ENCODE data around the gene APBA2.

APBA2 gene

DNA sequence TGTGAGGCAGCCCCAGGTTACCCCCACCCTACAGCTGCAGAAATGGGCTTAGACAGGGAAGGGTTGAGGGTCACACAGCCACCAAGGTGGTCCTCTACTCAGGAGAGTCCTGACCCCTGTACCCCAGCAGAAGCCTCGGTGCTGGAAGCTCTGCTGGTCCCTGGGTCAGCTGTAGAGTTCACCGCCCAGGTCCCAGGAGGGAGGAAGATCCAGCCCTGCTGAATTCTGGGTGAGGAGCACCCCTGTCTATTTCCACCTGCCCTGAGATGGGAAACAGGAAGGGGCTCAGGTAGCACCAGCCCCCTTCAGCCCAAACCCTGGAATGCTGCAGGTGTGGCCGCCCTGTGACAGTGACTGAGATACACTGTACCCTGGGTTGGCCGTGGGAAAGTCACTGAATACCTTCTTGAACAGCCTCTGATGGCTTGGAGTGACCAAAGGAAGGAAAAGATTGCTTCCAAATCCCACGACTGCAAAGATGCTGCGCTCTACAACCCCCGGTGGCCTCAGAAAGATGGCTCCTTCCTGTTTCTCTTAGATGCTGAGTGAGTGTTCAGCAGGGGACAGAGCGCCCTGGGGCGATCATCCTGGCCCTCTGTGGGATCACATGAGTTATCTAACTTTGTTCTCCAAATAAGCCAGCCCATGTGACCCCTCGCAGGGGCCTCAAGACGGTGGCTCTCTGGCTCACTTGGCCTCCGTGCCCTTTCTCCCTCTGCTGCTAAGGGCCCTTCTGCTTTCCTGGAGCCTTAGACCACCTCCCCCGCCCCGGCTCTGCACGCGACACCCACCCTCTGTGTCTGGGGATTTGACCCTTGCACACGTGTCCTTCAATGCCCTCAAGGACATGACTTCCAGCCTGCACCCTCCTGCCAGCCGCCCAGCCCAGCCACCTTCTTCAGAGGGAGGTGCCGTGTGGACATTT lies 242.0 kb downstream of the APBA2 start:
- no peak for DNase-seq

GRCh38 chr15:29128671-29129070 lies 242.9 kb downstream of the APBA2 start:
- DNase-seq, result no peak

DNA sequence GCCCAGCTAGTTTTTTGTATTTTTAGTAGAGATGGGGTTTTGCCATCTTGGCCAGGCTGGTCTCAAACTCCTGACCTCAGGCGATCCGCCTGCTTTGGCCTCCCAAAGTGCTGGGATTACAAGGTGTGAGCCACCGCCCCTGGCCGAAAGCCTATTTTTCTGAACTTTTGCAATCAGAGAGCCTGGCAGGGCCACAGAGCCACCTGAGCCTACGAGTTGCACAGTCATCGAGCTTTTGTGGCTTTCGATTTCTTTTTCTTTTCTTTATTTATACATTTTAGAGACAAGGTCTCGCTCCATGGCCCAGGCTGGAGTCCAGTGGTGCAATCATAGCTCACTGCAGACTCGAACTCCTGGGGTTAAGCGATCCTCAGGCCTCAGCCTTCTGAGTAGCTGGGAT lies 243.4 kb downstream of the APBA2 start:
- DNase-seq, result no peak

GRCh38 chr15:29129926-29130325 lies 244.2 kb downstream of the APBA2 start:
- no peak for DNase-seq

- DNase-seq, result no peak
Measured at GRCh38 chr15:29130476-29130875, 244.7 kb downstream of the APBA2 start.

GRCh38 chr15:29130951-29131839 lies 245.4 kb downstream of the APBA2 start:
- no peak for DNase-seq

DNA sequence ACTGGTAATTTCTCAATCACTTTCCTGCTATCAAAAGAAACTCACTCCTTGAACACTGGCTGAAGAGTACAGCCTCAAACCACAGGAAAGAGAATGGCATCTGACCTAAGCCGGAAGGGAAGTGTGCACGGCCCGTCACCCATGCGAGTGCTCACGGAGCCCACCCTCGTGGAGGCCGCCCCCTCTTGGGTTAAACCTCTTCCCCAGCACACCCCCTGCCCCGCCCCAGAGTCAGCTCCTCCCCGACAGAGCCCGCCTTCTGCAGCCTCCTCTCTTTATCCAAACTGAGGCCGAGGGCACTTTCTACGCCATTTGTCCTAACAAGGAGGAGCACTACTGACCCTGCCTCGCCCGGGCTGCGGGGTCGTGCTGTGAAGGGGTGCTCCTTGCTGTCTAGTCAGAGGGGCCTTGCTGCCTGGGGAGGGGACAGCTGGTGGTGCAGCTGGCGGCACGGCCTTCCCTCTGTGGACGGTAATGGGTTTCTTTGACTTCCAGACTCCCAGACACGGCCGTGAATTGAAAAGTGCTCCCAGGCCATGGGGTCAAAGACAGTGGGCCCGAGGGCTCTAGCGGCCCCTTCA lies 246.2 kb downstream of the APBA2 start:
- no peak for DNase-seq

- DNase-seq, result no peak
Measured at GRCh38 chr15:29132735-29133181, 247.0 kb downstream of the APBA2 start.

- no peak for DNase-seq
Measured at GRCh38 chr15:29133321-29133720, 247.5 kb downstream of the APBA2 start.

DNA sequence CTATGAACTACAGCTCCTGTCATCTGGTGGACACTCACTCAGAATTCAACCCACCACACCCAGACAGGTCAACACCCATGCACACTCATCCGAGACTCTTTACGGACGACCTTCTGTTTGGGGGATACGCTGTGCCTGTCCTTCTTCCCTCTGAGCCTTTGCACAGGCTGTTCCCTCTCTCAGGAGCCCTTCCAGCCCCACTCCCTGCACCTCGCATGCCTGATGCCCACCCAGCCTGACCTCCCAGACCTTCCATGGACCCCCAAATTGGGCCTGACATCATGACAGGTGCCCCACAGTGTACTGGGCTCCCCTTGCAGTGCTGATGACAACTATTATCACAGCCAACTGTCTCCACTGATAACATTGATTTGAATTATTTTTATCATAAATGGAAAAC lies 248.0 kb downstream of the APBA2 start:
- no peak for DNase-seq

DNA sequence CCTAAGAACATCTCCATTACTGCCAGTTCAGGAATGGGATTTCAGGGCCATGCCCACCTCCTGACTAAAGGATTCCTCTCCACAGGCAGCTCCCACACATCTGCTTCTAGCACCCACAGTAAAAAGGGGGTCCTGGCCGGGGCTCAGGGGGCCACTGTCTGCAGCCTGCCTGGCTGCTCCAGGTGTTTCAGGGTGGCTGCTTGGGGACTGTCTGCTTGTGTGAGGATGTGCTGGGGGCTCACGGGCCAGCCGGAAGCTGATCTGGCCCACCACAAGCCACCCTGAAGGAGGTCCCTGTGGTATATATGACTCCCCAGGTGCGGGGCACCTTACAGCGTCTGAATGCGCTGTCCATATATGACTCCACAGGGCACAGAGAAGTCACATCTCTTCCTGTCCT lies 248.5 kb downstream of the APBA2 start:
- no peak for DNase-seq

- no peak for DNase-seq
Measured at GRCh38 chr15:29134641-29135308, 249.0 kb downstream of the APBA2 start.

GRCh38 chr15:29135309-29135657 lies 249.5 kb downstream of the APBA2 start:
- no peak for DNase-seq

- DNase-seq, result no peak
Measured at GRCh38 chr15:29135702-29136646, 250.2 kb downstream of the APBA2 start.

- no peak for DNase-seq
Measured at GRCh38 chr15:29138260-29138659, 252.5 kb downstream of the APBA2 start.

DNA sequence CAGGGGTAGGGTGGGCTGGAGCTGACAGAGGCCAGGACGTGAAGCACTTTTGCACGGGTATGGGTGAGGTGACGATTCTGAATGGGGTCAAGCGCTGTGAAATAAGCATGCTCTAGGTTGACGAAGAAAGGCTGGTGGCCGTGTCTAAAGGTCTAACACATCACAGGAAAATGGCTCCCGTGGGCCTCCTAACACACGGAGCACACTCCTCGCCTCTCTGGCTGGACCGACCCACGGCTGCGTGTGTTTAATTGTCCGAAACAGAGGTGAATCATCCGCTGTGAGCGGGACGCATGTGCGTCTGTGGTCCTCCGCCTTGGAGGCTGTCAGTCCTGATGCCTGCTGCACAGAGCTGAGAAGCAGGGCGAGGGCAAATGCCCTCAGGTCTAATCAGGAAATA lies 253.3 kb downstream of the APBA2 start:
- DNase-seq, result no peak

GRCh38 chr15:29139540-29140459 lies 254.0 kb downstream of the APBA2 start:
- DNase-seq, result peak; percentile 30 to 36

DNA sequence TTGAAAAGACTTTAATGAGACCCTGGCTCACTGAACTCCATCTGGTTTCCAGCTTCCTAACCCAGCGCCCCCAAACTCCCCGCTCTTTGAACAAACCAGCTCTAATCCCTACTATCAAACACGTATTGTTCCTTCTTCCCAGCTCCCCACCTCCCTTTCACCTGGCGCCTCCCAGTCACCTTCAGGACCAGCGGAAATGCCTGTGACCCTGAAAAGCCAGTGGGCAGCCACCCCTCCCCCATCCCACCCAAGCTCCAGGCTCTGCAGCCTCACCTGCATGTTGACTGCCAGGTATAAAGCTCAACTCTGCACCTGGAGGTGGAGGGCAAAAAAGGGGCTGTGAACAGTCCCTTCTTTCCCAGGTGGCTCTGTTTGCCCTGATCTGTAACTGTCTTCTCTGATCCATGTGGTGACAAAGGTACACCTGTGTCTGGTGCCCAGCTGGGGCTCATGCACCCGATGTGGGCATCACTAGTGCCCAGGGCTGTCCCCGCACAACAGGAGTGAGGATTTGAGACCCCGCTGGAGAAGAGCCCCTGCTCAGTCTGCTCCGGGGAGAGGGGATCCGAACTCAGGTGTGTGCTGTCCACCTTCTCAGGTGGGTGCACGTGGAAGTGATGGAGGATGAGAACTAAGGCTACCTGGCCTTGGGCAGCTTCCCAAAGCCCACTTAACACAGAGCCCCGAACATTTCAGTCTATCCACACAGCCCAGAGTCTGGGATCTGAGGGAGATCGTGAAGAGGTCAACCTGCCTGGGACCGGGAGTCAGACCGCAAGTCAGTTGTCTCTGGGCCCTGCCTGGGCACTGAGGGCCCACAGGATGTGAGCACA lies 254.9 kb downstream of the APBA2 start:
- no peak for DNase-seq

GRCh38 chr15:29141308-29142128 lies 255.7 kb downstream of the APBA2 start:
- no peak for DNase-seq
